ENCODE data around the gene KCNV2. TPM values are rescaled to one million over a fixed set of nuclear protein-coding genes. Genes with fewer than 3 reads are reported as not detected.

The KCNV2 gene
- polyA plus RNA-seq, 4 donors = 0.09 to 0.21 (median 0.09) TPM; not detected in 1

GRCh38 chr9:2749485-2749884, 32.2 kb downstream of the KCNV2 start:
- DNase-seq (ENCODE audit: low read depth in 4 of 4, low spot score in 3 of 4) = no peak

- DNase-seq (ENCODE audit: low read depth in 4 of 4, low spot score in 3 of 4) = no peak
Observed at GRCh38 chr9:2755285-2755684, 38.0 kb downstream of the KCNV2 start.

DNA sequence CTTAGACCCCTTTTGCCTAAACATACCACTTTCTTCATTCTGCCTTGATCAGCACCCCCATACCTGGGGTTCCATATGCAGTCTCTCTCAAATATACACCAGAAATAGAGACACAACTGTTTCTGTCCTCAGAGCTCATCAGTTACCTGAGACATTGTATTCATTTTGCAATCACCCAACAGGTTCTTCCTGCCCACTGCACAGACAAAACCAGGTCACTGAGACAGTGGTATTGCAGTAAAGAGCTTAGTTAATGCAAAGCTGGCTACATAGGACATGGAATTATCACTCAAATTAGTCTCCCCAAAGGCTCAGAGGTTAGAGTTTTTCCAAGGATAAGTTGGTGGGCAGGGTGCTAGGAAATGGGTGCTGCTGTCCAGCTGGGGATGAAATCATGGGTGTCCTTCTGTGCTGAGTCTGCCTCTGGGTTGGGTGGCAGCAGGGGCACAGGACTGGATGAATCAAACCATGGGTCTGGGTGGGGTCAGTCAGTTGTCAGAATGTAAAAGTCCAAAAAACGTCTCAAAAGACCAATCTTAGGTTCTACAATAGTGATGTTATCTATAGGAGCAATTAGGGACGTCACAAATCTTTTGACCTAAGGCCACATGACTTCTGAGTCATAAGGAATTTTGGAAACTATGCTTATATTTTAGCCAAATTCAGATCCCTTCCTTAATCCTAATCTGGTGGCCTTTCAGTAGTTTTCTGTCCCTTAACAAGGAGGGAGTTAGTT, 41.0 kb downstream of the KCNV2 start:
- no peak for DNase-seq (ENCODE audit: low read depth in 4 of 4, low spot score in 3 of 4)

- DNase-seq (ENCODE audit: low read depth in 4 of 4, low spot score in 3 of 4) = no peak
Observed at GRCh38 chr9:2758898-2759510, 41.7 kb downstream of the KCNV2 start.

- no peak for DNase-seq (ENCODE audit: low read depth in 4 of 4, low spot score in 3 of 4)
Observed at GRCh38 chr9:2761424-2761823, 44.1 kb downstream of the KCNV2 start.

DNA sequence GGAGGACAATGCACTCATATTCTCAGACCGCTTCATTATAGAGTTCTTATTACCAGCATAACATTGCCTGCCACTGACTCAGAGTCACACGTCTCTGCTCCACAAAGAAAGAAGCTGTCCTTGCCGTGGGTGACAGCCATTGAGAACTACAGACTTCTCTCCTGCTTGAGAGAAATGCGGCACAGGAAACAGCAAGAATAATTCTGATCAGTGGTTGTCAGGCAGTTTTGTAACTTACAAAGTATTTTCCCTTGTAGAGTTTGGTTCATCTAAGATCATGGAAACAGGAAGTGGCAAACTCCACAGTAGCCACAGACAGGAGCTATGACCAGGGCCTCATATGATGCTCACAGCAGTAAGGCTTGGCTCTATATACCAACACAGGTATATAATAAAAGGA, 47.0 kb downstream of the KCNV2 start:
- no peak for DNase-seq (ENCODE audit: low read depth in 4 of 4, low spot score in 3 of 4)

DNA sequence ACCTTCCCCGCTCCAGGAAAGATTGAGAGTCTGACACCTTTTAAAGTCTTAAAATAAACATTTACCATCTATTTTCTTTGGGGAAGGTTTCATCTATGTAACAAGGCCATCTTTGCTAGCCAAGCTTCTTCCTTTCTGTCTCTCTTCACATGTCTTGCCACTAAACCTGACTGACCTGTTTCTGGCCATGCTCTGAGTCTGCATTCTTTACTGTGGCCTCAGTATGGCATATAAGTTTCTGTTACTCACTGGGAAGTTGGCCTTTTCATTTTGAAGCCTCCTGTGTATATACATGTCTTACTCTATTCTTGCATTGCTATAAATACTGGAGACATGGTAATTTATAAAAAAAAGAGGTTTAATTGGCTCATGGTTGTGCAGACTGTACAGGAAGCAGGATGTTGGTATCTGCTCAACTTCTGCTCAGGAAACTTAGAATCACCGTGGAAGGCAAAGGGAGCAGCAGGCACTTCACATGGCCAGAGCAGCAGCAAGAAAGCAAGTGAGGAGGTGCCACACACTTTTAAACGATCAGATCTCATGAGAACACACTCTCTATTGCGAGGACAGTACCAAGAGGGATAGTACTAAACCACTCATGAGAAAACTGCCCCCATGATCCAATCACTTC, 48.1 kb downstream of the KCNV2 start:
- DNase-seq (ENCODE audit: low read depth in 4 of 4, low spot score in 3 of 4) = no peak

DNA sequence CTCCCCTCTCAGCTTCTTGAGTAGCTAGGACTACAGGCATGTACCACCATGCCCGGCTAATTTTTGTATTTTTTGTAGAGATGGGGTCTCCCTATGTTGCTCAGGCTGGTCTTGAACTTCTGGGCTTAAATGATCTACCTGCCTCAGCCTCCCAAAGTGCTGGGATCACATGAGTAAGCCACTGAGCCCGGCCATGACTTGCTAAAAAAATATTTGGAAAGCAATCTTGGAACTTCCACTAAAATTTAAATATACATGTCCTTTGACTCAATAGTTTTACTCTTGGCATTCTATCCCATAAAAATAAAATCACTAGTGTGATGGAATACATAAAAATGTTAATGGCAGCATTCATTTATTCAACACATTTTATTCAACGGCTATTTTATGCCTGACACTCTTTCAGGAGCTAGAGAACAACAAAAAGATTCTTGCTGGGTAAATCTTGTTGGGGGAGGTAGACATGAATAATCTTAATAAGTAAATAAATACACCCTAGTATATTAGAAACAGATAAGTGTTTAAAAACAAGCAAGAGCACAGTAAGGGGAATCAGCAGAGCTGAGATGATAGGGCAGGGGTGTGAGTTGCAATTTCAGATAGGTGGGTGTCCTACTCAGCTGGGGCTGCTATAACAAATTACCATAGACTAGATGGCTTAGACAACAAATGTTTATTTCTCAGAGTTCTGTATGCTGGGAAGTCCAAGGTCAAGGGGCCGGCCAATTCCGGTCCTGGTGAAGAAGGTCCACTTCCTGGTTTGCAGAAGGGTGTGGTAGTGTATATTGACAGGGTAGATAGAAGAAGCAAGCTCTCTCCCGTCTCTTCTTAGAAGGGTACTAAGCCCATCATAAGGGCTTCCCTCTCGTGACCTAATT, 50.7 kb downstream of the KCNV2 start:
- no peak for DNase-seq (ENCODE audit: low read depth in 4 of 4, low spot score in 3 of 4)

GRCh38 chr9:2771087-2771486, 53.8 kb downstream of the KCNV2 start:
- DNase-seq (ENCODE audit: low read depth in 4 of 4, low spot score in 3 of 4) = no peak

DNA sequence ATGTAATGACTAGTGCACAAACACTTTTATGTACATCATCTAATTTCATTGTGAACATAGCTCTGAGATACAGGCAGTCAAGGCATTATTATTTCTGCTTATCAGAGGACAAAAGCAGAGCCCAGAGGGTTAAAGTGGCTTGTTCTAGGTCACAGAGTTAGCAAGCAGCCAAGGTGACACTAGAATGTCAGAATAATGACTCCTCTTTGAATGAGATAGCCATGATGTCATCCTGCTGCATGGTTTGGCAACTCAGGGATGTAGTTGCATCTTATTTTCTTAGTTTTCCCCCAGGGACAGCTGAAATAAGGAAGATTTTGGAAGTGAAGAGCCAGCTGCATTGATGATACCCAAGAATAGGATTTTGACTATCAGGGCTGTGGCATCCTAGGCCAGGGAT, 54.4 kb downstream of the KCNV2 start:
- no peak for DNase-seq (ENCODE audit: low read depth in 4 of 4, low spot score in 3 of 4)

GRCh38 chr9:2777454-2777853, 60.1 kb downstream of the KCNV2 start:
- DNase-seq (ENCODE audit: low read depth in 4 of 4, low spot score in 3 of 4) = no peak

- no peak for DNase-seq (ENCODE audit: low read depth in 4 of 4, low spot score in 3 of 4)
Observed at GRCh38 chr9:2778816-2779215, 61.5 kb downstream of the KCNV2 start.

Other genes with a start within 250 kb of the KCNV2 start
- 10 to 100 TPM; 27.9 to 41.3 (median 34.2) TPM for gene VLDLR, start 95.7 kb upstream of the KCNV2 start, polyA plus RNA-seq (ENCODE audit: insufficient read length in 4 of 4)
- gene PUM3, start 126.6 kb downstream of the KCNV2 start, polyA plus RNA-seq (ENCODE audit: insufficient read length in 4 of 4) = 10 to 100 TPM; 35.1 to 42.5 (median 37.0) TPM